ENCODE data around the gene NFYC. TPM values are rescaled to one million over a fixed set of nuclear protein-coding genes. Genes with fewer than 3 reads are reported as not detected.

The NFYC gene
- total and polyA plus RNA-seq, 2 of the 8 experiments (the other 6 are each of a cell fraction or from before 2014, with no cell fraction given) = 54.1 to 124 TPM

DNA sequence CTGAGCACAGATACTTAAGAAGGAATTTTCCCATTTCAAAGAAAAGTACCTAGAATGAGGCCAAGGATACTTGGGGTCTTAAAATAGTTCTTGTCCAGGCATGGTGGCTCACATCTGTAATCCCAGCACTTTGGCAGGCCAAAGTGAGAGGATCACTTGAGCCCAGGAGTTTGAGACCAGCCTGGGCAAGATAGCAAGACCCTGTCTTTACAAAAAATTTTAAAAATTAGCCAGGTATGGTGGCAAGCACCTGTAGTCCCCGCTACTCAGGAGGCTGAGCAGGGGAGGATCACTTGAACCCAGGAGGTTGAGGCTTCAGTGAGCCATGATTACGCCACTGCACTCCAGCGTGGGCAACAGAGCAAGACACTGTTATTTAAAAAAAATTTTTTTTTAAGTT, 29.0 kb downstream of the NFYC start (continued):
- TF ChIP-seq TBP (IDR thresholded peaks at IDR 0.05; ENCODE audit: low read depth, low read length) (no peak), BCL11A (IDR thresholded peaks at IDR 0.05; ENCODE audit: low read depth in 2 of 2, low read length in 2 of 2) (no peak), HDAC2 (IDR thresholded peaks at IDR 0.05; ENCODE audit: borderline replicate concordance in 1 of 2, low read depth in 2 of 2, low read length in 2 of 2) (no peak), SAP30 (IDR thresholded peaks at IDR 0.05; ENCODE audit: insufficient read depth, insufficient replicate concordance, low read length) (no peak)
- TF ChIP-seq, protein P1, sequence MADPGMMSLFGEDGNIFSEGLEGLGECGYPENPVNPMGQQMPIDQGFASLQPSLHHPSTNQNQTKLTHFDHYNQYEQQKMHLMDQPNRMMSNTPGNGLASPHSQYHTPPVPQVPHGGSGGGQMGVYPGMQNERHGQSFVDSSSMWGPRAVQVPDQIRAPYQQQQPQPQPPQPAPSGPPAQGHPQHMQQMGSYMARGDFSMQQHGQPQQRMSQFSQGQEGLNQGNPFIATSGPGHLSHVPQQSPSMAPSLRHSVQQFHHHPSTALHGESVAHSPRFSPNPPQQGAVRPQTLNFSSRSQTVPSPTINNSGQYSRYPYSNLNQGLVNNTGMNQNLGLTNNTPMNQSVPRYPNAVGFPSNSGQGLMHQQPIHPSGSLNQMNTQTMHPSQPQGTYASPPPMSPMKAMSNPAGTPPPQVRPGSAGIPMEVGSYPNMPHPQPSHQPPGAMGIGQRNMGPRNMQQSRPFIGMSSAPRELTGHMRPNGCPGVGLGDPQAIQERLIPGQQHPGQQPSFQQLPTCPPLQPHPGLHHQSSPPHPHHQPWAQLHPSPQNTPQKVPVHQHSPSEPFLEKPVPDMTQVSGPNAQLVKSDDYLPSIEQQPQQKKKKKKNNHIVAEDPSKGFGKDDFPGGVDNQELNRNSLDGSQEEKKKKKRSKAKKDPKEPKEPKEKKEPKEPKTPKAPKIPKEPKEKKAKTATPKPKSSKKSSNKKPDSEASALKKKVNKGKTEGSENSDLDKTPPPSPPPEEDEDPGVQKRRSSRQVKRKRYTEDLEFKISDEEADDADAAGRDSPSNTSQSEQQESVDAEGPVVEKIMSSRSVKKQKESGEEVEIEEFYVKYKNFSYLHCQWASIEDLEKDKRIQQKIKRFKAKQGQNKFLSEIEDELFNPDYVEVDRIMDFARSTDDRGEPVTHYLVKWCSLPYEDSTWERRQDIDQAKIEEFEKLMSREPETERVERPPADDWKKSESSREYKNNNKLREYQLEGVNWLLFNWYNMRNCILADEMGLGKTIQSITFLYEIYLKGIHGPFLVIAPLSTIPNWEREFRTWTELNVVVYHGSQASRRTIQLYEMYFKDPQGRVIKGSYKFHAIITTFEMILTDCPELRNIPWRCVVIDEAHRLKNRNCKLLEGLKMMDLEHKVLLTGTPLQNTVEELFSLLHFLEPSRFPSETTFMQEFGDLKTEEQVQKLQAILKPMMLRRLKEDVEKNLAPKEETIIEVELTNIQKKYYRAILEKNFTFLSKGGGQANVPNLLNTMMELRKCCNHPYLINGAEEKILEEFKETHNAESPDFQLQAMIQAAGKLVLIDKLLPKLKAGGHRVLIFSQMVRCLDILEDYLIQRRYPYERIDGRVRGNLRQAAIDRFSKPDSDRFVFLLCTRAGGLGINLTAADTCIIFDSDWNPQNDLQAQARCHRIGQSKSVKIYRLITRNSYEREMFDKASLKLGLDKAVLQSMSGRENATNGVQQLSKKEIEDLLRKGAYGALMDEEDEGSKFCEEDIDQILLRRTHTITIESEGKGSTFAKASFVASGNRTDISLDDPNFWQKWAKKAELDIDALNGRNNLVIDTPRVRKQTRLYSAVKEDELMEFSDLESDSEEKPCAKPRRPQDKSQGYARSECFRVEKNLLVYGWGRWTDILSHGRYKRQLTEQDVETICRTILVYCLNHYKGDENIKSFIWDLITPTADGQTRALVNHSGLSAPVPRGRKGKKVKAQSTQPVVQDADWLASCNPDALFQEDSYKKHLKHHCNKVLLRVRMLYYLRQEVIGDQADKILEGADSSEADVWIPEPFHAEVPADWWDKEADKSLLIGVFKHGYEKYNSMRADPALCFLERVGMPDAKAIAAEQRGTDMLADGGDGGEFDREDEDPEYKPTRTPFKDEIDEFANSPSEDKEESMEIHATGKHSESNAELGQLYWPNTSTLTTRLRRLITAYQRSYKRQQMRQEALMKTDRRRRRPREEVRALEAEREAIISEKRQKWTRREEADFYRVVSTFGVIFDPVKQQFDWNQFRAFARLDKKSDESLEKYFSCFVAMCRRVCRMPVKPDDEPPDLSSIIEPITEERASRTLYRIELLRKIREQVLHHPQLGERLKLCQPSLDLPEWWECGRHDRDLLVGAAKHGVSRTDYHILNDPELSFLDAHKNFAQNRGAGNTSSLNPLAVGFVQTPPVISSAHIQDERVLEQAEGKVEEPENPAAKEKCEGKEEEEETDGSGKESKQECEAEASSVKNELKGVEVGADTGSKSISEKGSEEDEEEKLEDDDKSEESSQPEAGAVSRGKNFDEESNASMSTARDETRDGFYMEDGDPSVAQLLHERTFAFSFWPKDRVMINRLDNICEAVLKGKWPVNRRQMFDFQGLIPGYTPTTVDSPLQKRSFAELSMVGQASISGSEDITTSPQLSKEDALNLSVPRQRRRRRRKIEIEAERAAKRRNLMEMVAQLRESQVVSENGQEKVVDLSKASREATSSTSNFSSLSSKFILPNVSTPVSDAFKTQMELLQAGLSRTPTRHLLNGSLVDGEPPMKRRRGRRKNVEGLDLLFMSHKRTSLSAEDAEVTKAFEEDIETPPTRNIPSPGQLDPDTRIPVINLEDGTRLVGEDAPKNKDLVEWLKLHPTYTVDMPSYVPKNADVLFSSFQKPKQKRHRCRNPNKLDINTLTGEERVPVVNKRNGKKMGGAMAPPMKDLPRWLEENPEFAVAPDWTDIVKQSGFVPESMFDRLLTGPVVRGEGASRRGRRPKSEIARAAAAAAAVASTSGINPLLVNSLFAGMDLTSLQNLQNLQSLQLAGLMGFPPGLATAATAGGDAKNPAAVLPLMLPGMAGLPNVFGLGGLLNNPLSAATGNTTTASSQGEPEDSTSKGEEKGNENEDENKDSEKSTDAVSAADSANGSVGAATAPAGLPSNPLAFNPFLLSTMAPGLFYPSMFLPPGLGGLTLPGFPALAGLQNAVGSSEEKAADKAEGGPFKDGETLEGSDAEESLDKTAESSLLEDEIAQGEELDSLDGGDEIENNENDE (IDR thresholded peaks at IDR 0.05; ENCODE audit: insufficient replicate concordance, low read length) = no peak
